H1 (cell line): ENCODE data around the gene CNIH4. TPM values are rescaled to one million over a fixed set of nuclear protein-coding genes. Genes with fewer than 3 reads are reported as not detected.

ENCODE experiments used
- CBX5 ChIP-seq: fragments of 300-800, 300-1000 bp; sonication (generic); IDR thresholded peaks from 2 replicates; pipeline ENCODE4 v1.7.1; 2016; ENCODE audit warnings: antibody characterized with exemption, low read length, low read depth
- CEBPB ChIP-seq: IDR thresholded peaks from 2 replicates; pipeline ENCODE4 v1.6.1; 2012; ENCODE audit warnings: low read depth, low read length
- CHD7 ChIP-seq: fragments of 300-600 bp; sonication (generic); IDR thresholded peaks from 2 replicates; pipeline ENCODE4 v1.7.1; 2012; ENCODE audit warnings: low read length, moderate library complexity, mild to moderate bottlenecking, inconsistent platforms; ENCODE audit not compliant: insufficient replicate concordance
- EGR1 ChIP-seq: IDR thresholded peaks from 2 replicates; pipeline ENCODE4 v1.6.1; 2011; ENCODE audit warnings: low read depth, low read length, borderline replicate concordance
- EP300 ChIP-seq, 2 experiments: IDR thresholded peaks; 1 replicate in 1 of 2; 2 replicates in 1 of 2; pipeline ENCODE4 v1.6.1; 2011 to 2012; ENCODE audit warnings: low read depth in 2 of 2, low read length in 2 of 2, mild to moderate bottlenecking in 2 of 2, borderline replicate concordance in 1 of 2, inconsistent platforms in 1 of 2, moderate library complexity in 1 of 2
- POLR2A ChIP-seq, 2 experiments: IDR thresholded peaks; 1 replicate in 1 of 2; 2 replicates in 1 of 2; pipeline ENCODE4 v1.6.1; 2011; ENCODE audit warnings: low read depth in 2 of 2, low read length in 2 of 2, mild to moderate bottlenecking in 2 of 2; ENCODE audit errors: control extremely low read depth in 1 of 2
- POU5F1 ChIP-seq: IDR thresholded peaks from 2 replicates; pipeline ENCODE4 v1.6.1; 2011; ENCODE audit warnings: low read depth, mild to moderate bottlenecking, low read length, moderate library complexity
- ZNF274 ChIP-seq: IDR thresholded peaks from 2 replicates; pipeline ENCODE4 v1.7.0; 2012; ENCODE audit warnings: low read length, borderline replicate concordance; ENCODE audit errors: extremely low read depth
- polyA plus RNA-seq, 7 experiments: library from polyadenylated mRNA; depleted of rRNA in 3 of 7; stranded (reverse) in 5 of 7; unstranded in 2 of 7; fragments of >200 nt in 5 of 7; fragments of 200-250 nt in 2 of 7; gene quantifications; 1 replicate in 5 of 7; 2 replicates in 1 of 7; 4 replicates in 1 of 7; pipeline versions ENCODE4 v1.2.1 to v1.2.3, GENCODE V29; 2011 to 2013; ENCODE audit warnings: missing spikeins in 2 of 7, mixed read lengths in 2 of 7
- total RNA-seq: library from RNA; stranded (reverse); fragmentation: NEBNext Ultra II Directional; extraction: Animal tissue kit (Norgen Biotek cat#: 25700); gene quantifications from 2 replicates; pipeline ENCODE4 v1.2.1, GENCODE V29; 2021
- TF ChIP-seq, protein P1 (sequence below): IDR thresholded peaks from 2 replicates; pipeline ENCODE4 v1.6.1; 2012; ENCODE audit warnings: low read length, inconsistent platforms

Gene CNIH4
- total and polyA plus RNA-seq, 2 of the 8 experiments (the other 6 are each of a cell fraction or from before 2014, with no cell fraction given), result 76.2 to 151 TPM

GRCh38 chr1:224383218-224383617 lies 26.5 kb downstream of the CNIH4 start (continued):
- TF ChIP-seq CHD7, result no peak
- TF ChIP-seq ZNF274, result no peak
- TF ChIP-seq EP300 (IDR thresholded peaks at IDR 0.05; ENCODE audit: borderline replicate concordance in 1 of 2, low read depth in 2 of 2, low read length in 2 of 2), result no peak
- TF ChIP-seq CEBPB, result no peak
- TF ChIP-seq CBX5, result no peak
- no peak for TF ChIP-seq POLR2A (IDR thresholded peaks at IDR 0.05; ENCODE audit: control extremely low read depth in 1 of 2, low read depth in 2 of 2, low read length in 2 of 2)
- TF ChIP-seq, protein P1, sequence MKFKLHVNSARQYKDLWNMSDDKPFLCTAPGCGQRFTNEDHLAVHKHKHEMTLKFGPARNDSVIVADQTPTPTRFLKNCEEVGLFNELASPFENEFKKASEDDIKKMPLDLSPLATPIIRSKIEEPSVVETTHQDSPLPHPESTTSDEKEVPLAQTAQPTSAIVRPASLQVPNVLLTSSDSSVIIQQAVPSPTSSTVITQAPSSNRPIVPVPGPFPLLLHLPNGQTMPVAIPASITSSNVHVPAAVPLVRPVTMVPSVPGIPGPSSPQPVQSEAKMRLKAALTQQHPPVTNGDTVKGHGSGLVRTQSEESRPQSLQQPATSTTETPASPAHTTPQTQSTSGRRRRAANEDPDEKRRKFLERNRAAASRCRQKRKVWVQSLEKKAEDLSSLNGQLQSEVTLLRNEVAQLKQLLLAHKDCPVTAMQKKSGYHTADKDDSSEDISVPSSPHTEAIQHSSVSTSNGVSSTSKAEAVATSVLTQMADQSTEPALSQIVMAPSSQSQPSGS, result no peak
- TF ChIP-seq EGR1, result no peak
- TF ChIP-seq POU5F1, result no peak
